Panc1 (cell line): Measurements from ENCODE around the gene PIK3R1.

ENCODE experiments used
- CTCF ChIP-seq: fragments of 450-650 bp; IDR thresholded peaks from 2 replicates; pipeline ENCODE4 v1.5.1; 2017; ENCODE audit warnings: mild to moderate bottlenecking
- POLR2AphosphoS5 ChIP-seq: IDR thresholded peaks from 2 replicates; pipeline ENCODE4 v1.6.1; 2012; ENCODE audit warnings: mild to moderate bottlenecking, low read depth, low read length, moderate library complexity
- REST ChIP-seq, 2 experiments: IDR thresholded peaks; 2 replicates each; pipeline ENCODE4 v1.6.1; 2011 to 2012; ENCODE audit warnings: low read depth in 2 of 2, control low read depth in 1 of 2, low read length in 1 of 2, mild to moderate bottlenecking in 1 of 2, moderate library complexity in 1 of 2; ENCODE audit not compliant: insufficient read depth in 1 of 2
- TCF7L2 ChIP-seq: IDR thresholded peaks from 2 replicates; pipeline ENCODE4 v1.6.1; 2011; ENCODE audit warnings: mild to moderate bottlenecking, low read depth, low read length, inconsistent platforms

GRCh38 chr5:68288707-68289134 lies 73.2 kb downstream of the PIK3R1 start:
- no peak for TF ChIP-seq CTCF
- TF ChIP-seq POLR2AphosphoS5, result no peak
- TF ChIP-seq TCF7L2, result no peak
- TF ChIP-seq REST (IDR thresholded peaks at IDR 0.05; ENCODE audit: insufficient read depth in 1 of 2, low read depth in 2 of 2, low read length in 1 of 2), result no peak
